ENCODE results near the gene CCDC90B. TPM values are rescaled to one million over a fixed set of nuclear protein-coding genes. Genes with fewer than 3 reads are reported as not detected.

CCDC90B gene
- polyA plus RNA-seq, 1 donor (not counting 4 experiments of a cell fraction or from before 2014, with no cell fraction given) = 46.9 TPM

GRCh38 chr11:83223457-83223856 is 62.7 kb downstream of the CCDC90B start:
- H3K9me3 ChIP-seq (ENCODE audit: control insufficient read depth, low read depth, low read length) = no peaks in the 10 kb centered on the region
- H2AFZ ChIP-seq (ENCODE audit: control insufficient read depth, low read length) = no peak overlapping the region
- TF ChIP-seq CTCF (optimal IDR thresholded peaks at IDR 0.05 in 1 of 3, IDR thresholded peaks at IDR 0.05 in 1 of 3, conservative IDR thresholded peaks at IDR 0.05 in 1 of 3; ENCODE audit: extremely low read depth in 1 of 3, insufficient read depth in 2 of 3, low read length in 3 of 3) = no peak
- TF ChIP-seq EZH2 (IDR thresholded peaks at IDR 0.05; ENCODE audit: low read length) = no peak
- dilution Hi-C loops (cut with MboI; ENCODE audit: extremely low pct_ligation_motif_present, low sequenced_read_pairs) = no loop called here
- H3K27me3 ChIP-seq (ENCODE audit: control insufficient read depth, extremely low read depth, insufficient read depth, low read length) = no peaks in the 10 kb centered on the region
- no peak overlapping the region for H3K4me2 ChIP-seq (ENCODE audit: control insufficient read depth, extremely low read depth, insufficient read depth, low read depth, low read length)
- no peak for DNase-seq (ENCODE audit: low read depth, low spot score)
- no peaks in the 10 kb centered on the region for H3K36me3 ChIP-seq (ENCODE audit: control insufficient read depth in 2 of 2, extremely low read depth in 1 of 2, insufficient read depth in 2 of 2, low read length in 2 of 2)
- no peaks in the 10 kb centered on the region for H3K9me1 ChIP-seq (ENCODE audit: control insufficient read depth, extremely low read depth, insufficient read depth, low read length)
- no peak overlapping the region for H3K27ac ChIP-seq (ENCODE audit: control insufficient read depth, insufficient read depth, low read length)
- no peak overlapping the region for H3K9ac ChIP-seq (ENCODE audit: control insufficient read depth, extremely low read depth, insufficient read depth, low read length)
- no peak overlapping the region for H3K4me3 ChIP-seq (ENCODE audit: control insufficient read depth in 2 of 3, extremely low read depth in 1 of 3, insufficient read depth in 2 of 3, low read depth in 1 of 3, low read length in 3 of 3)
- no peaks in the 10 kb centered on the region for H4K20me1 ChIP-seq (ENCODE audit: control insufficient read depth, extremely low read depth, insufficient read depth, low read length)
- FAIRE-seq = no peak
- H3K4me1 ChIP-seq (ENCODE audit: control insufficient read depth, extremely low read depth, insufficient read depth, low read length) = no peaks in the 10 kb centered on the region
- no peaks in the 10 kb centered on the region for H3K79me2 ChIP-seq (ENCODE audit: control insufficient read depth, insufficient read depth, low read length)

GRCh38 chr11:83222499-83222898 is 63.7 kb downstream of the CCDC90B start:
- no peaks in the 10 kb centered on the region for H3K9me1 ChIP-seq (ENCODE audit: control insufficient read depth, extremely low read depth, insufficient read depth, low read length)
- H3K27ac ChIP-seq (ENCODE audit: control insufficient read depth, insufficient read depth, low read length) = no peak overlapping the region
- dilution Hi-C loops (cut with MboI; ENCODE audit: extremely low pct_ligation_motif_present, low sequenced_read_pairs) = no loop called here
- H3K27me3 ChIP-seq (ENCODE audit: control insufficient read depth, extremely low read depth, insufficient read depth, low read length) = no peaks in the 10 kb centered on the region
- no peak overlapping the region for H2AFZ ChIP-seq (ENCODE audit: control insufficient read depth, low read length)
- FAIRE-seq = no peak
- no peak overlapping the region for H3K4me3 ChIP-seq (ENCODE audit: control insufficient read depth in 2 of 3, extremely low read depth in 1 of 3, insufficient read depth in 2 of 3, low read depth in 1 of 3, low read length in 3 of 3)
- H3K36me3 ChIP-seq (ENCODE audit: control insufficient read depth in 2 of 2, extremely low read depth in 1 of 2, insufficient read depth in 2 of 2, low read length in 2 of 2) = no peaks in the 10 kb centered on the region
- H3K9me3 ChIP-seq (ENCODE audit: control insufficient read depth, low read depth, low read length) = no peaks in the 10 kb centered on the region
- no peak overlapping the region for H3K4me2 ChIP-seq (ENCODE audit: control insufficient read depth, extremely low read depth, insufficient read depth, low read depth, low read length)
- no peak for TF ChIP-seq EZH2 (IDR thresholded peaks at IDR 0.05; ENCODE audit: low read length)
- TF ChIP-seq CTCF (optimal IDR thresholded peaks at IDR 0.05 in 1 of 3, IDR thresholded peaks at IDR 0.05 in 1 of 3, conservative IDR thresholded peaks at IDR 0.05 in 1 of 3; ENCODE audit: extremely low read depth in 1 of 3, insufficient read depth in 2 of 3, low read length in 3 of 3) = no peak
- H3K9ac ChIP-seq (ENCODE audit: control insufficient read depth, extremely low read depth, insufficient read depth, low read length) = no peak overlapping the region
- H3K4me1 ChIP-seq (ENCODE audit: control insufficient read depth, extremely low read depth, insufficient read depth, low read length) = no peaks in the 10 kb centered on the region
- H3K79me2 ChIP-seq (ENCODE audit: control insufficient read depth, insufficient read depth, low read length) = no peaks in the 10 kb centered on the region
- no peaks in the 10 kb centered on the region for H4K20me1 ChIP-seq (ENCODE audit: control insufficient read depth, extremely low read depth, insufficient read depth, low read length)
- no peak for DNase-seq (ENCODE audit: low read depth, low spot score)

Measured in keratinocyte (primary cell).